Glomerular visceral epithelial cell (primary cell): ENCODE data around the gene VAMP2.

Source experiments
- DNase-seq: peaks from one replicate; pipeline ENCODE4 v3.0.0-alpha.2; 2016; ENCODE audit errors: extremely low spot score

Gene VAMP2

GRCh38 chr17:8122924-8123694, 39.6 kb downstream of the VAMP2 start:
- DNase-seq, result peak; percentile 25

- peak; percentile 48 for DNase-seq
Measured at GRCh38 chr17:8122422-8122923, 40.3 kb downstream of the VAMP2 start.

- peak; percentile 76 for DNase-seq
Measured at GRCh38 chr17:8121681-8122421, 40.9 kb downstream of the VAMP2 start.

GRCh38 chr17:8121407-8121680, 41.4 kb downstream of the VAMP2 start:
- DNase-seq, result no peak

- peak; percentile 85 for DNase-seq
Measured at GRCh38 chr17:8120520-8121406, 42.0 kb downstream of the VAMP2 start.

GRCh38 chr17:8119581-8120519, 42.9 kb downstream of the VAMP2 start:
- DNase-seq, result peak; percentile 95

GRCh38 chr17:8118769-8119580, 43.8 kb downstream of the VAMP2 start:
- DNase-seq, result peak; percentile 87

- DNase-seq, result peak; percentile 66
Measured at GRCh38 chr17:8117980-8118768, 44.6 kb downstream of the VAMP2 start, which contains the start of gene ALOXE3. Gene ALOXE3 (minus strand): TSS chr17:8118514. CDS start chr17:8117990, 524 bp downstream.

GRCh38 chr17:8117367-8117979, 45.3 kb downstream of the VAMP2 start:
- DNase-seq, result no peak

GRCh38 chr17:8116776-8117175, 46.0 kb downstream of the VAMP2 start:
- no peak for DNase-seq

GRCh38 chr17:8110907-8111306, 51.8 kb downstream of the VAMP2 start:
- DNase-seq, result no peak

GRCh38 chr17:8110456-8110804, 52.3 kb downstream of the VAMP2 start:
- no peak for DNase-seq

- peak; percentile 33 for DNase-seq
Measured at GRCh38 chr17:8109661-8110455, 52.9 kb downstream of the VAMP2 start.
